HepG2 (cell line): ENCODE data around the gene KDM4D. TPM values are rescaled to one million over a fixed set of nuclear protein-coding genes. Genes with fewer than 3 reads are reported as not detected.

Source experiments
- ATAC-seq: fragments of 200-7000 bp; cut with Tn5 transposase; 3 replicates; pipeline ENCODE4 v1.9.1; 2020; ENCODE audit warnings: mild to moderate bottlenecking, moderate library complexity
- BruUV-seq: library from RNA; stranded (reverse); fragments of 400-500 nt; replicated peaks from 2 replicates; lab custom pipeline; 2021; lab: Mats Ljungman, UMichigan
- CTCF ChIA-PET: fragments of 300-600 bp; formaldehyde crosslinking; extraction: SDS; loops from one replicate; lab custom pipeline; 2021; ENCODE audit warnings: low total read pairs, inconsistent platforms, low intra/inter-chr PET ratio; lab: Yijun Ruan, JAX
- POLR2A ChIA-PET: fragments of 350-600 bp; sonication (Branson Sonifier 250); formaldehyde crosslinking; loops from one replicate; lab custom pipeline; 2020; ENCODE audit warnings: antibody characterized with exemption, inconsistent platforms; lab: Yijun Ruan, JAX
- DNase-seq: peaks from one replicate; pipeline ENCODE4 v3.0.0-alpha.2; 2015; ENCODE audit warnings: low spot score
- FAIRE-seq: peaks from 3 replicates; lab custom pipeline; 2011; peaks lifted over from hg19 to GRCh38; lab: Jason Lieb, UNC
- H2AFZ ChIP-seq: one replicate; pipeline ENCODE4 v1.6.1; 2011; ENCODE audit warnings: low read length, inconsistent platforms
- H3K27ac ChIP-seq: fragments of 300-600 bp; 3 replicates; pipeline ENCODE4 v1.8.0; 2011; ENCODE audit warnings: mixed run types, mild to moderate bottlenecking, mixed read lengths, low read length, inconsistent platforms; ENCODE audit not compliant: insufficient read depth; ENCODE audit errors: extremely low read length
- H3K27me3 ChIP-seq, 2 experiments: fragments of 200-600 bp in 1 of 2; 2 replicates in 1 of 2; 3 replicates in 1 of 2; pipeline versions ENCODE4 v1.6.0 to v1.8.0; 2011; ENCODE audit warnings: low read length in 2 of 2, mild to moderate bottlenecking in 2 of 2, moderate library complexity in 2 of 2, inconsistent platforms in 1 of 2; ENCODE audit not compliant: insufficient read depth in 2 of 2, control insufficient read depth in 1 of 2
- H3K36me3 ChIP-seq, 2 experiments: fragments of 200-600 bp in 1 of 2; replicated peaks in 1 of 2; 2 replicates in 1 of 2; 3 replicates in 1 of 2; pipeline versions ENCODE4 v1.5.1 to v1.8.0; 2011; ENCODE audit warnings: low read length in 2 of 2, inconsistent platforms in 1 of 2; ENCODE audit not compliant: insufficient read depth in 2 of 2, control insufficient read depth in 1 of 2
- H3K4me1 ChIP-seq: 2 replicates; pipeline ENCODE4 v1.5.1; 2012; ENCODE audit warnings: low read length, inconsistent platforms; ENCODE audit not compliant: insufficient read depth
- H3K4me2 ChIP-seq: 2 replicates; pipeline ENCODE4 v1.6.0; 2011; ENCODE audit warnings: low read depth, low read length, inconsistent platforms
- H3K4me3 ChIP-seq, 3 experiments: fragments of 200-600 bp in 1 of 3; sonication (generic), shearing (Covaris generic) in 1 of 3; replicated peaks in 1 of 3; 2 replicates each; pipeline ENCODE4 v1.5.1; 2011 to 2016; ENCODE audit warnings: low read length in 3 of 3, inconsistent platforms in 2 of 3, low read depth in 2 of 3, mild to moderate bottlenecking in 2 of 3, control low read depth in 1 of 3, mixed read lengths in 1 of 3; ENCODE audit not compliant: insufficient read depth in 1 of 3
- H3K79me2 ChIP-seq: one replicate; pipeline ENCODE4 v1.6.1; 2011; ENCODE audit warnings: low read length, inconsistent platforms; ENCODE audit not compliant: insufficient read depth
- H3K9ac ChIP-seq: 2 replicates; pipeline ENCODE4 v1.6.0; 2011; ENCODE audit warnings: mild to moderate bottlenecking, low read depth, low read length, inconsistent platforms; ENCODE audit not compliant: insufficient read depth
- H3K9me3 ChIP-seq: 2 replicates; pipeline ENCODE4 v1.5.1; 2012; ENCODE audit warnings: mild to moderate bottlenecking, low read length
- H4K20me1 ChIP-seq: 2 replicates; pipeline ENCODE4 v1.6.0; 2011; ENCODE audit warnings: inconsistent platforms, mild to moderate bottlenecking, low read length, moderate library complexity; ENCODE audit not compliant: insufficient read depth
- BCL6 ChIP-seq: IDR thresholded peaks from 2 replicates; pipeline ENCODE4 v1.6.1; 2016; ENCODE audit warnings: missing genetic modification reagents, missing compliant biosample characterization
- CC2D1A ChIP-seq: sonication (generic); formaldehyde crosslinking; IDR thresholded peaks from 2 replicates; pipeline ENCODE4 v1.8.1; 2023; ENCODE audit warnings: mild to moderate bottlenecking, missing genetic modification reagents
- GFI1 ChIP-seq: sonication (generic); formaldehyde crosslinking; IDR thresholded peaks from 2 replicates; pipeline ENCODE4 v1.5.0; 2020; ENCODE audit warnings: missing genetic modification reagents, mild to moderate bottlenecking, borderline replicate concordance
- MXD4 ChIP-seq: IDR thresholded peaks from 2 replicates; pipeline ENCODE4 v1.6.1; 2016; ENCODE audit warnings: mild to moderate bottlenecking, missing biosample characterization, missing genetic modification reagents
- RELA ChIP-seq: sonication (generic); formaldehyde crosslinking; IDR thresholded peaks from 2 replicates; pipeline ENCODE4 v1.4.0; 2020; ENCODE audit warnings: missing genetic modification reagents
- TFE3 ChIP-seq: IDR thresholded peaks from 2 replicates; pipeline ENCODE4 v1.6.1; 2016
- ZBED4 ChIP-seq: sonication (generic); formaldehyde crosslinking; IDR thresholded peaks from 2 replicates; pipeline ENCODE4 v1.4.0; 2020; ENCODE audit warnings: missing genetic modification reagents, borderline replicate concordance
- ZBTB8A ChIP-seq: sonication (generic); formaldehyde crosslinking; IDR thresholded peaks from 2 replicates; pipeline ENCODE4 v1.4.0; 2020; ENCODE audit warnings: mild to moderate bottlenecking, low read depth, missing genetic modification reagents, borderline replicate concordance
- ZNF468 ChIP-seq: sonication (generic); formaldehyde crosslinking; IDR thresholded peaks from 2 replicates; pipeline ENCODE4 v1.8.0; 2022; ENCODE audit warnings: mild to moderate bottlenecking, moderate library complexity, missing genetic modification reagents
- ZNF710 ChIP-seq: sonication (generic); formaldehyde crosslinking; IDR thresholded peaks from 2 replicates; pipeline ENCODE4 v1.5.0; 2020; ENCODE audit warnings: mild to moderate bottlenecking, missing genetic modification reagents, borderline replicate concordance
- ZNF782 ChIP-seq: sonication (generic); formaldehyde crosslinking; IDR thresholded peaks from 2 replicates; pipeline ENCODE4 v1.4.0; 2020; ENCODE audit warnings: missing genetic modification reagents, mild to moderate bottlenecking, borderline replicate concordance
- ZNF878 ChIP-seq: sonication (generic); formaldehyde crosslinking; IDR thresholded peaks from 2 replicates; pipeline ENCODE4 v1.8.1; 2023; ENCODE audit warnings: mild to moderate bottlenecking, missing genetic modification reagents, moderate library complexity
- ZNF891 ChIP-seq: sonication (generic); formaldehyde crosslinking; IDR thresholded peaks from 2 replicates; pipeline ENCODE4 v1.5.0; 2020; ENCODE audit warnings: mild to moderate bottlenecking, missing genetic modification reagents
- WGBS: methylation state at CpG from one replicate; pipeline ENCODE4 v1.1.6; 2017; ENCODE audit warnings: low lambda C conversion rate; 5-methylcytosine and 5-hydroxymethylcytosine counted together
- in situ Hi-C: cut with HindIII; loops from 2 replicates; pipeline ENCODE4 v1.10.0; 2017; ENCODE audit warnings: low pct_unique_long_range_greater_than_20kb; ENCODE audit not compliant: extremely low pct_ligation_motif_present
- intact Hi-C: fragments of 100-400 bp; cut with micrococcal nuclease; formaldehyde crosslinking; loops from one replicate; pipeline ENCODE4 v1.10.0; 2022; ENCODE audit not compliant: unreplicated experiment
- polyA plus RNA-seq, 8 experiments: library from polyadenylated mRNA; depleted of rRNA in 3 of 8; stranded (reverse) in 7 of 8; unstranded in 1 of 8; fragments of >200 nt; fragmentation: Illumina TruSeq in 4 of 8; extraction: Trizol in 4 of 8; gene quantifications; 2 replicates each; pipeline versions ENCODE4 v1.2.1 to v1.2.3, GENCODE V29; 2011 to 2016; ENCODE audit warnings: low read depth in 4 of 8, missing spikeins in 1 of 8, mixed read lengths in 1 of 8; ENCODE audit not compliant: insufficient read depth in 1 of 8
- total RNA-seq, 5 experiments: library from RNA; depleted of rRNA; stranded (reverse); fragments of >200 nt; fragmentation: Illumina TruSeq; extraction: Trizol; gene quantifications; 2 replicates each; pipeline ENCODE4 v1.2.3, GENCODE V29; 2016; ENCODE audit warnings: low read depth in 1 of 5

Gene KDM4D
- total and polyA plus RNA-seq, 2 of the 13 experiments (the other 11 are each of a cell fraction or from before 2014, with no cell fraction given), result 0.96 to 1.3 TPM

- POLR2A ChIA-PET, result no interaction called here
- intact Hi-C loops, result no loop called here
- H3K4me3 ChIP-seq, result no peak overlapping the region
- no peaks in the 10 kb centered on the region for H4K20me1 ChIP-seq
- DNase-seq (no peak), ATAC-seq (peak; percentile 59; the same call in 2 of the 3 replicates), FAIRE-seq (no peak)
- 23% methylated on average over 6 of the region's 12 CpGs for WGBS
- H3K36me3 ChIP-seq, result no peaks in the 10 kb centered on the region
- in situ Hi-C loops, result no loop called here
- no peak overlapping the region for H3K27ac ChIP-seq
- BruUV-seq, result no TSS peak
- CTCF ChIA-PET, result no interaction called here
- H3K4me1 ChIP-seq, result no peaks in the 10 kb centered on the region
- no peaks in the 10 kb centered on the region for H3K79me2 ChIP-seq
- H3K9me3 ChIP-seq, result no peaks in the 10 kb centered on the region
- no peak overlapping the region for H2AFZ ChIP-seq
- H3K27me3 ChIP-seq, result peaks cover 3 to 11% of the 10 kb centered on the region in 2 experiments; a peak in 2 of 5 replicates
- H3K9ac ChIP-seq, result no peak overlapping the region
- H3K4me2 ChIP-seq, result no peak overlapping the region
- no peak for TF ChIP-seq GFI1 (CRISPR knock-in tag)
- TF ChIP-seq ZNF710 (CRISPR knock-in tag), result no peak
- no peak for TF ChIP-seq TFE3 (CRISPR knock-in tag)
- TF ChIP-seq MXD4 (CRISPR knock-in tag), result no peak
- TF ChIP-seq RELA (CRISPR knock-in tag), result no peak
- no peak for TF ChIP-seq CC2D1A (CRISPR knock-in tag)
- TF ChIP-seq ZNF878 (CRISPR knock-in tag), result no peak
- no peak for TF ChIP-seq ZNF782
- TF ChIP-seq ZBTB8A, result no peak
- TF ChIP-seq BCL6 (CRISPR knock-in tag), result no peak
- no peak for TF ChIP-seq ZBED4 (CRISPR knock-in tag)
- no peak for TF ChIP-seq ZNF891 (CRISPR knock-in tag)
- TF ChIP-seq ZNF468 (CRISPR knock-in tag), result no peak
Measured at GRCh38 chr11:95014184-95014821, 40.8 kb downstream of the KDM4D start.
